NOMO-1 (cell line): ENCODE data around the gene TSPY8.
"Not testable (repeated sequence)": the region's sequence is repeated elsewhere in the genome, so short reads cannot be mapped to it uniquely, and the experiment has no call there.

Experiments used
- DNase-seq, 2 experiments: peaks; one replicate each; lab custom pipeline; 2025; ENCODE audit not compliant: unreplicated experiment in 2 of 2; lab: John Stamatoyannopoulos, UW

The TSPY8 gene, protein sequence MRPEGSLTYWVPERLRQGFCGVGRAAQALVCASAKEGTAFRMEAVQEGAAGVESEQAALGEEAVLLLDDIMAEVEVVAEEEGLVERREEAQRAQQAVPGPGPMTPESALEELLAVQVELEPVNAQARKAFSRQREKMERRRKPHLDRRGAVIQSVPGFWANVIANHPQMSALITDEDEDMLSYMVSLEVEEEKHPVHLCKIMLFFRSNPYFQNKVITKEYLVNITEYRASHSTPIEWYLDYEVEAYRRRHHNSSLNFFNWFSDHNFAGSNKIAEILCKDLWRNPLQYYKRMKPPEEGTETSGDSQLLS

DNA sequence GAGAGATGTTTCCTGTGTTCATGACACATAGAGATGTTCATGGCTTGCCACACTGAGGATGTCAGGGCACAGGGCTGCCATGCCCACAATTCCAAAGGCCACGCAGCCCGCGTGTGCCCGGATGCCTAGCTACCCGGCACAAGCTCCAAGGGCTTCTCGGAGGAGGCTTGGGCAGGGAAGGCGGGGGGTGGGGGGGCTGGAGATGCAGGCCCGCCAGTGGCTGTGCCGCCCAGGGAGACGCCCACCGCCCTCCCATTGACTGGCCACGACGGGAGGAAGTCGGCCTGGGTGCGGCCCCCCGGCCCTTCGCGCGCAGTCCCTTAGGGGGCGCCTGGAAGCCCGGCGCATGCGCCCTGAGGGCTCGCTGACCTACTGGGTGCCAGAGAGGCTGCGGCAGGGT is at the start of gene TSPY8:
TSPY8 (plus strand) TSS at position 301 of the 400 bp plus-strand sequence; CDS start at position 347, 46 bp downstream.
- not testable (repeated sequence) for DNase-seq

DNA sequence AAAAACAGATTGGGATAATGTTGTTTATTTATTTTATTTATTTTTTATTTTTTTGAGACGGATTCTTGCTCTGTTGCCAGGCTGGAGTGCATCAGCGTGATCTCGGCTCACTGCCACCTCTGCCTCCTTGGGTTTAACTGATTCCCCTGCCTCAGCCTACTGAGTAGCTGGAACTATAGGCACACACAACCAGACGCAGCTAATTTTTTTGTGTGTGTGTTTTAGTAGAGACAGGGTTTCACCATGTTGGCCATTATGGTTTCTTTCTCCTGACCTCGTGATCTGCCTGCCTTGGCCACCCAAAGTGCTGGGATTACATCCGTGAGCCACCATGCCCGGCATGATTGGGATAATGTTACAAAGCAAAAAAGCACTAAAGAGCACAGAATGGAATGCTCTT is 36.6 kb upstream of the TSPY8 start:
- DNase-seq: no peak

DNA sequence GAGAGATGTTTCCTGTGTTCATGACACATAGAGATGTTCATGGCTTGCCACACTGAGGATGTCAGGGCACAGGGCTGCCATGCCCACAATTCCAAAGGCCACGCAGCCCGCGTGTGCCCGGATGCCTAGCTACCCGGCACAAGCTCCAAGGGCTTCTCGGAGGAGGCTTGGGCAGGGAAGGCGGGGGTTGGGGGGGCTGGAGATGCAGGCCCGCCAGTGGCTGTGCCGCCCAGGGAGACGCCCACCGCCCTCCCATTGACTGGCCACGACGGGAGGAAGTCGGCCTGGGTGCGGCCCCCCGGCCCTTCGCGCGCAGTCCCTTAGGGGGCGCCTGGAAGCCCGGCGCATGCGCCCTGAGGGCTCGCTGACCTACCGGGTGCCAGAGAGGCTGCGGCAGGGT is 20.4 kb upstream of the TSPY8 start, which contains the start of gene TSPY4:
TSPY4 (plus strand) TSS at position 301 of the 400 bp plus-strand sequence; CDS start at position 347, 46 bp downstream.
- not testable (repeated sequence) for DNase-seq

DNA sequence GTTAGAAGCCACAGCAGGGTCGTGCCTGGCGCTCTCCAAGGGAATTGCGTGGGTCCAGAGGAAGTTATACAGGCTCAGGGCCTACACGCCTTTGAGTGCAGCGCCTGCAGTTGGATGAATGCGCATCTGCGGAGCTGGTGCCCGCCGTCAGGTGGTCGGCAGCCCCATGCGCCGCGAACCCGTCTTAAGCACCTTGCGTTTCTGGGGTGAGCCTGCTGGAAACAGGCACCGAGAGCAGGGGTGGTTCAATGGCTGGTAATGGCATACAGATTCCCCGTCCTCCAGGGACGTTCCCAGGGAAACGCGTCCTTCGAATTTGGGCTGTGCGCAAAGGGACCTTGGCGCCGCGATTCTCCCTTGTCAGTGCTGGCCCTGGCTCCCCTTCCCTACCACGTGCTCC is 38.9 kb downstream of the TSPY8 start:
- not testable (repeated sequence) for DNase-seq

DNA sequence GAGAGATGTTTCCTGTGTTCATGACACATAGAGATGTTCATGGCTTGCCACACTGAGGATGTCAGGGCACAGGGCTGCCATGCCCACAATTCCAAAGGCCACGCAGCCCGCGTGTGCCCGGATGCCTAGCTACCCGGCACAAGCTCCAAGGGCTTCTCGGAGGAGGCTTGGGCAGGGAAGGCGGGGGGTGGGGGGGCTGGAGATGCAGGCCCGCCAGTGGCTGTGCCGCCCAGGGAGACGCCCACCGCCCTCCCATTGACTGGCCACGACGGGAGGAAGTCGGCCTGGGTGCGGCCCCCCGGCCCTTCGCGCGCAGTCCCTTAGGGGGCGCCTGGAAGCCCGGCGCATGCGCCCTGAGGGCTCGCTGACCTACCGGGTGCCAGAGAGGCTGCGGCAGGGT is 40.5 kb downstream of the TSPY8 start, which contains the start of gene TSPY3:
TSPY3 (plus strand) TSS at position 301 of the 400 bp plus-strand sequence; CDS start at position 347, 46 bp downstream.
- DNase-seq: not testable (repeated sequence)
